GM18858 (cell line): ENCODE data around the gene CCDC68.
A peak's percentile ranks its signal among the peaks of the same experiment; 100 is the strongest.

Experiments
- ATAC-seq: cut with Tn5 transposase; IDR thresholded peaks from one replicate; pipeline ENCODE4 v1.9.1; 2021; ENCODE audit not compliant: unreplicated experiment

CCDC68 gene

GRCh38 chr18:54961016-54961423 lies 1.8 kb upstream of the CCDC68 start:
- no peak for ATAC-seq

GRCh38 chr18:54960197-54960596 lies 936 bp upstream of the CCDC68 start:
- no peak for ATAC-seq

GRCh38 chr18:54957996-54958395 lies 1.3 kb downstream of the CCDC68 start:
- ATAC-seq: no peak

GRCh38 chr18:54957296-54957832 lies 1.9 kb downstream of the CCDC68 start:
- no peak for ATAC-seq

- no peak for ATAC-seq
Measured at GRCh38 chr18:54956506-54956905, 2.8 kb downstream of the CCDC68 start.

- ATAC-seq: no peak
Measured at GRCh38 chr18:54952026-54952425, 7.2 kb downstream of the CCDC68 start.

- no peak for ATAC-seq
Measured at GRCh38 chr18:54950221-54950620, 9.0 kb downstream of the CCDC68 start.

GRCh38 chr18:54949588-54949987 lies 9.7 kb downstream of the CCDC68 start:
- ATAC-seq: no peak

GRCh38 chr18:54948350-54948837 lies 10.9 kb downstream of the CCDC68 start:
- ATAC-seq: no peak

GRCh38 chr18:54947091-54947490 lies 12.2 kb downstream of the CCDC68 start:
- ATAC-seq: no peak

- peak; percentile 80 for ATAC-seq
Measured at GRCh38 chr18:54946149-54946581, 13.1 kb downstream of the CCDC68 start.

- ATAC-seq: no peak
Measured at GRCh38 chr18:54945576-54946125, 13.6 kb downstream of the CCDC68 start.

GRCh38 chr18:54942569-54942968 lies 16.7 kb downstream of the CCDC68 start:
- no peak for ATAC-seq

GRCh38 chr18:54942144-54942543 lies 17.1 kb downstream of the CCDC68 start:
- no peak for ATAC-seq

- ATAC-seq: no peak
Measured at GRCh38 chr18:54939361-54939917, 19.8 kb downstream of the CCDC68 start.

GRCh38 chr18:54938506-54938905 lies 20.8 kb downstream of the CCDC68 start:
- no peak for ATAC-seq

- no peak for ATAC-seq
Measured at GRCh38 chr18:54932472-54932871, 26.8 kb downstream of the CCDC68 start.

GRCh38 chr18:54931152-54931551 lies 28.1 kb downstream of the CCDC68 start:
- ATAC-seq: no peak

- ATAC-seq: no peak
Measured at GRCh38 chr18:54928236-54928635, 31.0 kb downstream of the CCDC68 start.

- no peak for ATAC-seq
Measured at GRCh38 chr18:54926593-54927325, 32.5 kb downstream of the CCDC68 start.

- ATAC-seq: no peak
Measured at GRCh38 chr18:54924948-54925347, 34.3 kb downstream of the CCDC68 start.

GRCh38 chr18:54923339-54923956 lies 35.8 kb downstream of the CCDC68 start:
- no peak for ATAC-seq
